ENCODE data around the gene MYH9.

Gene MYH9

DNA sequence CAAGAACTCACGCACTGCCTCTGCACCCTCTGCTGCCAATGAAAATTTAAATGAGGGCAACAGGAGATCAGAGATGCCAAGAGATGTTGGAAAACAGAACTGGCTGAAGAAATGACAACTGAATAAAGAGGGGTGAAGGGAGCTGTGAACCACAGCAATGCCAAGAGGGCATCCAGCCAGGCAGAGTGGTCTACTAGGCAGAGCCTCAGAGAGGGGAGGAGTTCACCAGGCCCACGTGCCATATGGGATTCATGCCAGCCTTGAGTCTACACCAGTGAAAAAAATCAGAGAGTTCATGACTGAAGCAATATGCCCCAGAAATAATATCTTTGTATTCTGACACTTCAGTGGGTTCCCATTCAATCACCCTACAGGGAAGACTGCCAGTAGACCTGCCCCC is 152.8 kb downstream of the MYH9 start:
- in situ Hi-C loops (cut with MboI; ENCODE audit: low sequenced_read_pairs), result no loop called here

DNA sequence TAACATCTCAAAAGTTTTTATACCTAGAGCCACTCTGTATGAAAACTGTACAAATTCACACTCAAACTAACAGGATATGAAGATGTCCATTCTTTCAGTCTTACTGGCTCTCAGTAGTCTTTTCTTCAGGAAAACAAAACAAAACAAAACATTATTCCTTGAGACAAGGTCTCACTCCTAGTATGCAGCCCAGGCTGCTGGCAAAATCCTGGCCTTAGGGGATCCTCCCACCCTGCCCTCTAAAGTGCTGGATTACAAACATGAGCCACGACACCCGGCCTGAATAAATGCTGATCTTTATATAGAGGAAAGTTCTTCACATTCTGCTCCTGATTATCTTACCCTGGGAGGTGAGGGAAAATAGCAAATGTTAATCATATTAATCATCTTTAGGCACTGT is 153.6 kb downstream of the MYH9 start:
- in situ Hi-C loops (cut with MboI; ENCODE audit: low sequenced_read_pairs), result no loop called here

DNA sequence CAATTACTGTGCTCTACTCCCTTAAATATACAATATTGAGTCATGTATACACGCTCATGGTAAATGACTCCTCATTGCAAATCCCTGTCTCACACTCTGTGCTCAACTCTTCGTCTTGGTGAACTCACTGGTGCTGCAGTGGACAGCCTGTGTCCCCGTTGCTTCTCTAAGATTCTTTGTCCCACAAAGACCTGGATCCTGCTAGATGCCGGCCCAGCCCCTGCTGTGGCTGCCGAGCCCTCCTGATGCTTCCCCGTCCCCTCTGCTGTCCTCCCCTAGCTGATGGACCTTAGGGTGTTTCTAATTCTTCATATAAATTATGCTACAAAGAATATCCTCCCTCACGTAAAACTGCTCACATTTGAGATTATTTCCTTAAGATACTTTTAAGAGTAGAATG is 154.0 kb downstream of the MYH9 start:
- in situ Hi-C loops (cut with MboI; ENCODE audit: low sequenced_read_pairs), result no loop called here

DNA sequence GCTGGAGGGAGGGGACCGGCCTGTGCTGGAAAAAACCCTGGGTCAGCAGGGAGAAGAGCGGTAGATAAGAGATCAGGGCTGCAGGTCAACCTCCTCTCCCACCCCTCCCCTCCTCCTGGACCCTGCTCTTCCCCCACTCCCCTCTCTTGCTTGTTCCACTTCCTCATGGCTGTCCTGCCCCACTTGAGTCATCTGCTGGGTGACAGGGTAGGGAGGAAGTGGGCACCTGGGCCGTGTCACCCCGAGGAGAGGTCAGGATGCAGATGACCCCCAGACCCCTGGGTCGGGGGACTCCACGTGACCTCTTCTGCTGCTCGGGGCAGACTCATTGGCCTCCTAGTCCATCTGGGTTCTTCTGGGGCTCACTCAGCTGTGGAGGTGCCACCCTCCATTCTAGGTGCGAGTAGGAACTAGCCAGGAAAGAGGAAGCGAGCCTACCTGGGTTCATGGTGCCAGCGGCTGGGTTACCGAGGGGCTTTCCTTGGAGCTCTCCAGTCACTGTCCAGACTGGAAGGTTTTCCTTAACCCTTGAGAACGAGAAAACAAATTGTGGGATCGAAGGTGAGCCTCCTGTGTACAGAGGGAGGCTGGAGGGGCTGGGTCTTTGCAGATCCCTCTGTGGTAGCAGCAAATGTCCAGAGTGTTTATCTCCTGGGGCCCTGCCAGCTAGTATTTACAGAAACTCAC is 154.9 kb downstream of the MYH9 start:
- in situ Hi-C loops (cut with MboI; ENCODE audit: low sequenced_read_pairs), result no loop called here

Measured in hTERT RPE-1 (cell line).